Activated CD8-positive, alpha-beta T cell treated with anti-CD3 and anti-CD28 coated beads for 36 hours (primary cell): ENCODE measurements around the gene IQSEC3. TPM values are rescaled to one million over a fixed set of nuclear protein-coding genes. Genes with fewer than 3 reads are reported as not detected.
"Not testable (repeated sequence)": the region's sequence is repeated elsewhere in the genome, so short reads cannot be mapped to it uniquely, and the experiment has no call there.

ENCODE experiments used
- ATAC-seq: fragments of 200-7000 bp; cut with Tn5 transposase; one replicate; pipeline ENCODE4 v1.10.0; 2021; ENCODE audit warnings: mild to moderate bottlenecking, moderate library complexity
- CTCF ChIA-PET: fragments of 350-600 bp; sonication (Branson Sonifier 250); formaldehyde crosslinking; loops from one replicate; lab custom pipeline; 2021; ENCODE audit warnings: antibody characterized with exemption; lab: Charles Lee
- POLR2A ChIA-PET: fragments of 350-600 bp; sonication (Branson Sonifier 250); formaldehyde crosslinking; loops from one replicate; lab custom pipeline; 2021; ENCODE audit warnings: antibody characterized with exemption; lab: Charles Lee
- DNase-seq: peaks from one replicate; pipeline ENCODE4 v3.0.0-alpha.2; 2020
- H3K27ac Mint-ChIP-seq: one replicate; pipeline ENCODE4 v1.8.0; 2021; ENCODE audit warnings: mild to moderate bottlenecking, mixed read lengths
- H3K27me3 Mint-ChIP-seq: one replicate; pipeline ENCODE4 v1.8.0; 2021; ENCODE audit warnings: mixed read lengths
- H3K36me3 Mint-ChIP-seq: one replicate; pipeline ENCODE4 v1.8.0; 2021; ENCODE audit warnings: low read depth, mixed read lengths
- H3K4me1 Mint-ChIP-seq: one replicate; pipeline ENCODE4 v1.8.0; 2021; ENCODE audit warnings: low read depth, mixed read lengths
- H3K4me3 Mint-ChIP-seq: one replicate; pipeline ENCODE4 v1.8.0; 2021; ENCODE audit warnings: mild to moderate bottlenecking, moderate library complexity, mixed read lengths
- H3K9me3 Mint-ChIP-seq: one replicate; pipeline ENCODE4 v1.8.0; 2021; ENCODE audit warnings: mixed read lengths
- intact Hi-C: fragments of 100-400 bp; cut with micrococcal nuclease; formaldehyde crosslinking; loops from one replicate; pipeline ENCODE4 v1.10.0; 2022
- total RNA-seq, 2 experiments: library from RNA; stranded (reverse); gene quantifications; one replicate each; pipeline ENCODE4 v1.2.3, GENCODE V29; 2021
- TF ChIP-seq, protein P1 (sequence below): fragments of 200-600 bp; IDR thresholded peaks from one replicate; pipeline ENCODE4 v1.8.0; 2022; ENCODE audit warnings: antibody characterized with exemption, mild to moderate bottlenecking

Gene IQSEC3
- total RNA-seq, 2 experiments from 2014 or later, result 2.5 to 2.7 TPM

DNA sequence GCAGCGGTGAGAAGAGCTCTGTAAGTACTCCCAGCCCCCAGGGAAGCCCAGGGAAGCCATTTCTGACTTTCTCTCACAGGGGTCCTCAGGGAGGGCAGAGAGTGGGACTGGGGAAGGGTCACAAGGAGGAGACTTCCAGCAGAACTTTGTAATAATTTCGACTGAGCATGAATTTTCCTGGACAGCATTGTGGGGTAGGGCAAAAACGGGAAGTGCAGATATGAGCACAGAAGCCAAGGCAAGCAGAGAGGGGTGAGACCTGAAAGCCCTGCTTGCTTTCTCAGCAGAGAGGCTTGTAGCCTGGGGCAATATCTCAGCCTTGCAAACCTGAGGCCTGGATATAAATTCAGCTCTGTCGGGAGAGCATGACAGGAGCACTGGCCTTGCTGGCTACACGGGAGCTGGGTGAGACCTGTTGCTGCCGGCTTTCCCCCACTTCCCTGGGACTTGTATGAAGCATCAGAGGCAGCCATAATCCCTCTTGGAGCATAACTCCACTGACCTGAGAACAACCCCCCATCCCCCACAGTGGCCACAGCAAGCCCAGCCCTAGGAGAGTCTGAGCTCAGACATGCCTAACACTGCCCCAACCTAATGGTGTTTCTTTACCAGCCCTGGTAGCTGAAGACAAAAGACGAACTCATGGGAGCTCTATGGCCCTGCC lies 9.8 kb upstream of the IQSEC3 start:
- CTCF ChIA-PET, result no interaction called here
- H3K4me3 Mint-ChIP-seq, result no peak overlapping the region
- intact Hi-C loops, result no loop called here
- POLR2A ChIA-PET, result no interaction called here
- TF ChIP-seq, protein P1, sequence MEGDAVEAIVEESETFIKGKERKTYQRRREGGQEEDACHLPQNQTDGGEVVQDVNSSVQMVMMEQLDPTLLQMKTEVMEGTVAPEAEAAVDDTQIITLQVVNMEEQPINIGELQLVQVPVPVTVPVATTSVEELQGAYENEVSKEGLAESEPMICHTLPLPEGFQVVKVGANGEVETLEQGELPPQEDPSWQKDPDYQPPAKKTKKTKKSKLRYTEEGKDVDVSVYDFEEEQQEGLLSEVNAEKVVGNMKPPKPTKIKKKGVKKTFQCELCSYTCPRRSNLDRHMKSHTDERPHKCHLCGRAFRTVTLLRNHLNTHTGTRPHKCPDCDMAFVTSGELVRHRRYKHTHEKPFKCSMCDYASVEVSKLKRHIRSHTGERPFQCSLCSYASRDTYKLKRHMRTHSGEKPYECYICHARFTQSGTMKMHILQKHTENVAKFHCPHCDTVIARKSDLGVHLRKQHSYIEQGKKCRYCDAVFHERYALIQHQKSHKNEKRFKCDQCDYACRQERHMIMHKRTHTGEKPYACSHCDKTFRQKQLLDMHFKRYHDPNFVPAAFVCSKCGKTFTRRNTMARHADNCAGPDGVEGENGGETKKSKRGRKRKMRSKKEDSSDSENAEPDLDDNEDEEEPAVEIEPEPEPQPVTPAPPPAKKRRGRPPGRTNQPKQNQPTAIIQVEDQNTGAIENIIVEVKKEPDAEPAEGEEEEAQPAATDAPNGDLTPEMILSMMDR, result no peak
- DNase-seq (no peak), ATAC-seq (no peak)
- H3K4me1 Mint-ChIP-seq, result no peaks in the 10 kb centered on the region
- peaks cover 56% of the 10 kb centered on the region for H3K27me3 Mint-ChIP-seq
- no peaks in the 10 kb centered on the region for H3K36me3 Mint-ChIP-seq
- H3K27ac Mint-ChIP-seq, result no peak overlapping the region
- H3K9me3 Mint-ChIP-seq, result peaks cover 22% of the 10 kb centered on the region

DNA sequence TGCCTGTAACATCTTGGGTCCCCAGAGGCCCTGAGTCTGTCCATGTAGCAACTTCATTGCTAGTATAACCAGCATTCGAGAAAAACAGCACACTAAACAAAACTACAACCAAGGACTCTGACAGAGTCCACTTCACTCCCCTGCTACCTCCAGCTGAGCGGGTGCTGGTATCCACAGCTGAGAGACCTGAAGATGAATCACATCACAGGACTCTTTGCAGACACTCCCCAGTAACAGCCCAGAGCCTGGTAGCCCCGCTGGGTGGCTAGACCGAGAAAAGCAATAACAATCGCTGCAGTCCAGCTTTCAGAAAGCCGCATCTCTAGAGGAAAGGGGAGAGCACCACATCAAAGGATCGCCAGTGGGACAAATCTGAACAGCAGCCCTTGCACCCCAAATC lies 9.0 kb upstream of the IQSEC3 start:
- no peak for DNase-seq
- no peaks in the 10 kb centered on the region for H3K36me3 Mint-ChIP-seq
- H3K9me3 Mint-ChIP-seq, result peaks cover 22% of the 10 kb centered on the region
- no peak overlapping the region for H3K27ac Mint-ChIP-seq
- ATAC-seq, result no peak
- intact Hi-C loops, result no loop called here
- TF ChIP-seq, protein P1, result no peak
- H3K4me3 Mint-ChIP-seq, result no peak overlapping the region
- no peaks in the 10 kb centered on the region for H3K4me1 Mint-ChIP-seq
- ChIA-PET CTCF (no interaction called here), POLR2A (no interaction called here)
- H3K27me3 Mint-ChIP-seq, result peaks cover 56% of the 10 kb centered on the region

DNA sequence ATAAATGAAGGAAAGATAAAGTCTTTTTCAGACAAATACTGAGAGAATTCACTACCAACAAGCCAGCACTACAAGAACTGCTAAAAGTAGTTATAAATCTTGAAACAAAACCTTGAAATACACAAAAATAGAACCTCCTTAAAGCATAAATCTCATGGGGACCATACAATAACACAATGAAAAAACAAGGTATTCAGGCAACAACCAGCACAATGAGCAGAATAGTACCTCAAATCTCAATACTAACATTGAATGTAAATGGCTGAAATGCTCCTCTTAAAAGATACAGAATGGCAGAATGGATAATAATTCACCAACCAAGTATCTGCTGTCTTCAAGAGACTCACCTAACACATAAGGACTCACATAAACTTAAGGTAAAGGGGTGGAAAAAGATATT lies 7.7 kb upstream of the IQSEC3 start:
- no peaks in the 10 kb centered on the region for H3K4me1 Mint-ChIP-seq
- no peak for DNase-seq
- ChIA-PET POLR2A (no interaction called here), CTCF (no interaction called here)
- no peak overlapping the region for H3K4me3 Mint-ChIP-seq
- H3K36me3 Mint-ChIP-seq, result no peaks in the 10 kb centered on the region
- TF ChIP-seq, protein P1, result no peak
- no peak for ATAC-seq
- H3K27ac Mint-ChIP-seq, result no peak overlapping the region
- H3K9me3 Mint-ChIP-seq, result peaks cover 22% of the 10 kb centered on the region
- intact Hi-C loops, result no loop called here
- peaks cover 51% of the 10 kb centered on the region for H3K27me3 Mint-ChIP-seq

DNA sequence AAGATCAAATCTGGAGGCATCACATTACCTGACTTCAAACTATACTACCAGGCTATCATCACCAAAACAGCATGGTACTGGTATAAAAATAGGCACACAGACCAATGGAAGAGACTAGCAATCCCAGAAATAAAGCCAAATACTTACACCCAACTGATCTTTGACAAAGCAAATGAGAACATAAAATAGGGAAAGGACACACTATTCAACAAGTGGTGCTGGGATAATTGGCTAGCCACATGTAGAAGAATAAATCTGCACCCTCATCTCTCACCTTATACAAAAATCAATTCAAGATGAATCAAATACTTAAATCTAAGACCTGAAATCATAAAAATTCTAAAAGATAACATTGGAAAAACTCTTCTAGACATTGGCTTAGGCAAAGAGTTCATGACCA lies 4.7 kb upstream of the IQSEC3 start:
- CTCF ChIA-PET, H3K36me3 Mint-ChIP-seq, intact Hi-C loops, H3K4me1 Mint-ChIP-seq, POLR2A ChIA-PET, ATAC-seq, H3K4me3 Mint-ChIP-seq, DNase-seq, H3K27ac Mint-ChIP-seq: not testable (repeated sequence)
- Mint-ChIP-seq H3K27me3 (peaks cover 48% of the 10 kb centered on the region), H3K9me3 (peaks cover 24% of the 10 kb centered on the region)

DNA sequence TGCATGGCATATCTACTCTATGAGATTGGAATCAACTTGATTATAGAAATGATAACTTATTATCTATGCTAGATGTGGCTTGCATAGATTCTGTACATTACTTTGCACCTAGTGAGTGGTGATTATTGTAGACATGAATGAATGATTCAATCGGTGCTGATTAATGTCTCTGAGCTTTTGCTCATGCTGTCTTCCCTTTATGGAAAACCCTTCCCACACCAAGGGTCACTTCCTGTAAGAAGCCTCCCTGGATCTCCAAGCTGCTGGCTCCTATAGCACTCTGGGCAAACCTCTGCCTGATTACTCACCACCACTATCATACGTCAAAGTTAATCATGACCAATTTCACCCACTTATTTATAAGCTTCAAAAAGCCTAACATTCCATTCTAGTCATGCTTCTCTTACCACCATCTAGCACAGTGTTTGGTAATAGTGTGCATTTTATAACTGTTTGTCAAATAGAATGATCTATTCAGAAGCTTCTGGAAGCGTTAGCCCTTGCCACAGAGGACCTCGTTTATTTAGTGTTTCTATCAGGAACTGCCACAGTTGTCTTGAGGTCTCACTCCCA lies 990 bp upstream of the IQSEC3 start:
- ATAC-seq, H3K4me1 Mint-ChIP-seq, H3K4me3 Mint-ChIP-seq, H3K27ac Mint-ChIP-seq, H3K9me3 Mint-ChIP-seq, intact Hi-C loops, POLR2A ChIA-PET, H3K36me3 Mint-ChIP-seq, CTCF ChIA-PET, DNase-seq: not testable (repeated sequence)
- H3K27me3 Mint-ChIP-seq, result peaks cover 27% of the 10 kb centered on the region

DNA sequence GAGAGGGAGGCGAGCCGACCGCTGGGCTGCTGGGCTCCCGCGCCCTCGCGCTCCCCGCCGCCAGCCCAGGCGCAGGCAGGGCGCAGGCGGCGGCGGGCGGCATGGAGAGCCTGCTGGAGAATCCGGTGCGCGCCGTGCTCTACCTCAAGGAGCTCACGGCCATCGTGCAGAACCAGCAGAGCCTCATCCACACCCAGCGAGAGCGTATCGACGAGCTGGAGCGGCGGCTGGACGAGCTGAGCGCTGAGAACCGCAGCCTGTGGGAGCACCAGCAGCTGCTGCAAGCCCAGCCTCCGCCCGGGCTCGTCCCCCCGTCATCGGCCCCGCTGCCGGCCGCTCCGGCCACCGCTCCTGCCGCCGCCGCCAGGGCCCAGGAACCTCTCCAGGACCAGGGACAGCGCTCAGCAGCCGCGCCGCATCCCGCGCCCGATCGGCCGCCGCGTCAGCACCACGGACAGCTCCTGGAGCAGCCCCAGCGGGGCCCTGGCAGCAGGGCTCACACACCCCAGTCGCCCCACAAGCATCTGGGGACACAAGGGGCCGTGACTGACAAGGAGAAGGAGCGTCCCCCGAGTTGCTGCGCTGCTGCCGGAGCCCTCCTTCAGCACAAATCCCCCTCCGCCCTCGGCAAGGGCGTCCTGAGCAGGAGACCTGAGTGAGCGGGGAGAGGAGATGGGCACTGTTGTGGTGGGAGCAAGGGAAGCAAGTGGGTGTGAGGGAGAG lies 376 bp downstream of the IQSEC3 start:
- CTCF ChIA-PET, POLR2A ChIA-PET, H3K36me3 Mint-ChIP-seq: not testable (repeated sequence)

DNA sequence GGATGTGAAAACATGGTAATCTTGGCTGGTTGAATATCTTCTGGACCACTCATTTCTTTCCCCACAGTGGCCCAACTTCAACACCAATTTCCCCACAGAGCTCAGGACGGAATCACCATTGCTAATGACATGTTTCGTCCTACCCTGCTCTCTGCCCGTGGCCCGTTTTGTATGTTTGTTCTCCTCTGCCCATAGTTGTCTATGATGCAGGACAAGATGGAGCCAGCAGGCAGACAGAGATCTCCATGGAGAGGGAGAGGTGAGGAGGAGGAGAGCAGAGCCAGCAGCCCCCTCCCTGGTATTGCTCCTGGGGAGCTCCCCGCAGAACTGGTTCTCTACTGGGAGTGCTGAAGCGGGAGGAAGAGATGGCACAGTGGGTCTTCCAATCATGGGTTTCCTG lies 3.1 kb downstream of the IQSEC3 start:
- H3K27ac Mint-ChIP-seq, ATAC-seq, DNase-seq, POLR2A ChIA-PET, H3K9me3 Mint-ChIP-seq, CTCF ChIA-PET, intact Hi-C loops, H3K4me3 Mint-ChIP-seq, H3K4me1 Mint-ChIP-seq, H3K36me3 Mint-ChIP-seq: not testable (repeated sequence)
- peaks cover 32% of the 10 kb centered on the region for H3K27me3 Mint-ChIP-seq

More for the DNA sequence above, 376 bp downstream of the IQSEC3 start:
- ATAC-seq (peak; percentile 100), DNase-seq (peak; percentile 34)
- H3K4me1 Mint-ChIP-seq, H3K27ac Mint-ChIP-seq, H3K9me3 Mint-ChIP-seq, intact Hi-C loops, H3K4me3 Mint-ChIP-seq: not testable (repeated sequence)
- H3K27me3 Mint-ChIP-seq, result peaks cover 35% of the 10 kb centered on the region

DNA sequence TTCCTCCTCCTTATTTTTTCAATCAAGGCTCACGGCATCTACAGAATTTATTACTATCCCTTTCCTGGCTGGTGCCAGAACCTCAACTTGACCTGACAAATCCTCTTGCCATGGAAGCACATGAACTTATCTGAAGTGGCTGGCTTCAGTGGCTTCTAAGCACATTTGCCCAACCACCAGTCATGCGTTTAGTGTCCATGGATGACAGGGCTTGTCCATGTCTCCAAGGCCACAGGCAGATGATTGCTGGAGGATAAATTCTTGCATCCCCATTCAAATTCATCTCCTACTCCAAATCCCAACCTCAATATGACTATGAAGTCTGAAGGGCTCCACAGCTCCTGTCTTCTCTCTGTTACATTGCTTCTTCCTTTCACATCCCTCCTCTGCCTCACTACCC lies 4.0 kb downstream of the IQSEC3 start:
- ATAC-seq, H3K27ac Mint-ChIP-seq, DNase-seq, intact Hi-C loops, POLR2A ChIA-PET, H3K4me3 Mint-ChIP-seq, H3K36me3 Mint-ChIP-seq, H3K4me1 Mint-ChIP-seq, H3K9me3 Mint-ChIP-seq, CTCF ChIA-PET: not testable (repeated sequence)
- H3K27me3 Mint-ChIP-seq, result peaks cover 26% of the 10 kb centered on the region

DNA sequence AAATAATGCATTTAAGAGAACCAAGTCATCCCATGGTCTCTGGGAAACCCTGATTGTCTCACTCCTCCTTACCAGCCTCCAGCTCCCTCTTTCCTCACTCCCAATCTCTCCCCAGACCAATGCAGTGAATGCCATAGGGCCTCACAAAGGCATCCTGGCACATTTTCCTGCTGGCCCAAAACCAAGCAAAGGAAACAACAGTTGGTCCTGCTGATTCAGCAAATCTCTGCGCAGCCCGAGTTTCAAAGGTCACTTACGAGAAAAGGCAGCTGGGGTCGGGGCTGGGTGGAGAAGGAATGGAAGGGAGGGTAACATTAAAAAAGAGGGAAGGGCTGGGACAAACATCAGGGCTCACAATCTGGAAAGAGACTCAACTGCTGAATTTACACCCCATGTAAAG lies 5.5 kb downstream of the IQSEC3 start:
- peaks cover 30% of the 10 kb centered on the region for H3K27me3 Mint-ChIP-seq
- DNase-seq, H3K27ac Mint-ChIP-seq, H3K36me3 Mint-ChIP-seq, intact Hi-C loops, ATAC-seq, CTCF ChIA-PET, H3K4me1 Mint-ChIP-seq, H3K9me3 Mint-ChIP-seq, H3K4me3 Mint-ChIP-seq, POLR2A ChIA-PET: not testable (repeated sequence)
